Mesendoderm (in vitro differentiated cells): ENCODE data around the gene SCUBE1.

Experiments used
- DNase-seq: peaks from one replicate; pipeline ENCODE4 v3.0.0; 2013
- H2AK5ac ChIP-seq: 2 replicates; pipeline ENCODE4 v1.6.1; 2013; ENCODE audit warnings: low read length, inconsistent platforms
- H2BK120ac ChIP-seq: 2 replicates; pipeline ENCODE4 v1.6.1; 2013; ENCODE audit warnings: low read depth, mild to moderate bottlenecking, low read length, moderate library complexity, mixed read lengths
- H2BK15ac ChIP-seq: replicated peaks from 2 replicates; pipeline ENCODE4 v1.6.1; 2013; ENCODE audit warnings: low read depth, mild to moderate bottlenecking, moderate library complexity
- H2BK5ac ChIP-seq: 2 replicates; pipeline ENCODE4 v1.6.1; 2013; ENCODE audit warnings: low read length, inconsistent platforms
- H3K18ac ChIP-seq: 2 replicates; pipeline ENCODE4 v1.6.1; 2013; ENCODE audit warnings: mild to moderate bottlenecking, low read length, mixed read lengths
- H3K23ac ChIP-seq: one replicate; pipeline ENCODE4 v1.6.1; 2013; ENCODE audit warnings: low read length
- H3K27ac ChIP-seq: 2 replicates; pipeline ENCODE4 v1.5.1; 2013; ENCODE audit warnings: low read depth, mild to moderate bottlenecking, inconsistent platforms, low read length, moderate library complexity
- H3K27me3 ChIP-seq: 2 replicates; pipeline ENCODE4 v1.6.1; 2013; ENCODE audit warnings: low read length, control low read depth, mild to moderate bottlenecking, inconsistent platforms; ENCODE audit not compliant: insufficient read depth, poor library complexity
- H3K36me3 ChIP-seq: 2 replicates; pipeline ENCODE4 v1.6.1; 2013; ENCODE audit warnings: low read length, inconsistent platforms; ENCODE audit not compliant: control insufficient read depth, insufficient read depth
- H3K4ac ChIP-seq: one replicate; pipeline ENCODE4 v1.6.1; 2013; ENCODE audit warnings: low read depth, mild to moderate bottlenecking, low read length, moderate library complexity
- H3K4me1 ChIP-seq: 2 replicates; pipeline ENCODE4 v1.6.1; 2013; ENCODE audit warnings: low read depth, low read length, inconsistent platforms; ENCODE audit not compliant: control insufficient read depth
- H3K4me2 ChIP-seq: 2 replicates; pipeline ENCODE4 v1.6.1; 2013; ENCODE audit warnings: low read length
- H3K4me3 ChIP-seq: 2 replicates; pipeline ENCODE4 v1.5.1; 2013; ENCODE audit warnings: mild to moderate bottlenecking, low read length
- H3K56ac ChIP-seq: one replicate; pipeline ENCODE4 v1.6.1; 2013; ENCODE audit warnings: low read length
- H3K79me1 ChIP-seq: 2 replicates; pipeline ENCODE4 v1.6.1; 2013; ENCODE audit warnings: low read length, inconsistent platforms
- H3K79me2 ChIP-seq: 2 replicates; pipeline ENCODE4 v1.6.1; 2013; ENCODE audit warnings: mild to moderate bottlenecking, low read length; ENCODE audit not compliant: control insufficient read depth, insufficient read depth
- H3K9ac ChIP-seq: 2 replicates; pipeline ENCODE4 v1.6.1; 2013; ENCODE audit warnings: low read length, inconsistent platforms
- H4K5ac ChIP-seq: one replicate; pipeline ENCODE4 v1.6.1; 2013; ENCODE audit warnings: low read length
- H4K8ac ChIP-seq: one replicate; pipeline ENCODE4 v1.6.1; 2013; ENCODE audit warnings: low read depth, mild to moderate bottlenecking, control low read depth, low read length, moderate library complexity
- WGBS: extraction: QIAGEN DNeasy Blood & Tissue Kit; methylation state at CpG from one replicate; pipeline ENCODE4 v1.1.7; 2013; ENCODE audit warnings: low lambda C conversion rate, missing lambda C conversion rate; ENCODE audit not compliant: insufficient coverage; ENCODE audit errors: extremely low coverage; 5-methylcytosine and 5-hydroxymethylcytosine counted together

Gene SCUBE1

GRCh38 chr22:43179146-43179910, 163.8 kb downstream of the SCUBE1 start:
- H3K23ac ChIP-seq, result no peak overlapping the region
- no peaks in the 10 kb centered on the region for H3K27me3 ChIP-seq
- H2BK15ac ChIP-seq, result no peak overlapping the region
- H2BK120ac ChIP-seq, result no peak overlapping the region
- H3K79me2 ChIP-seq, result peaks cover 2% of the 10 kb centered on the region
- no peak overlapping the region for H2BK5ac ChIP-seq
- no peak overlapping the region for H2AK5ac ChIP-seq
- no peak overlapping the region for H4K5ac ChIP-seq
- H3K18ac ChIP-seq, result no peak overlapping the region
- peaks cover 4% of the 10 kb centered on the region for H3K36me3 ChIP-seq
- H3K56ac ChIP-seq, result no peak overlapping the region
- no peak overlapping the region for H3K4me2 ChIP-seq
- no peak for DNase-seq
- H3K9ac ChIP-seq, result no peak overlapping the region
- no peaks in the 10 kb centered on the region for H3K4me1 ChIP-seq
- H3K4me3 ChIP-seq, result no peak overlapping the region
- no CpG with 5 or more reads among the region's 25 CpGs for WGBS
- H4K8ac ChIP-seq, result no peak overlapping the region
- H3K4ac ChIP-seq, result no peak overlapping the region
- H3K79me1 ChIP-seq, result peaks cover 2% of the 10 kb centered on the region
- no peak overlapping the region for H3K27ac ChIP-seq

GRCh38 chr22:43177479-43177878, 165.7 kb downstream of the SCUBE1 start:
- H3K4me1 ChIP-seq, result no peaks in the 10 kb centered on the region
- no peak overlapping the region for H2BK15ac ChIP-seq
- H2BK120ac ChIP-seq, result no peak overlapping the region
- no peak overlapping the region for H3K4ac ChIP-seq
- H3K4me2 ChIP-seq, result no peak overlapping the region
- no peak overlapping the region for H3K18ac ChIP-seq
- H2AK5ac ChIP-seq, result no peak overlapping the region
- WGBS, result no CpG with 5 or more reads among the region's 7 CpGs
- no peak overlapping the region for H3K4me3 ChIP-seq
- peaks cover 6% of the 10 kb centered on the region for H3K36me3 ChIP-seq
- no peak overlapping the region for H3K9ac ChIP-seq
- H4K8ac ChIP-seq, result no peak overlapping the region
- H3K79me2 ChIP-seq, result no peaks in the 10 kb centered on the region
- H3K23ac ChIP-seq, result no peak overlapping the region
- H3K27ac ChIP-seq, result no peak overlapping the region
- no peaks in the 10 kb centered on the region for H3K27me3 ChIP-seq
- H3K79me1 ChIP-seq, result no peaks in the 10 kb centered on the region
- H4K5ac ChIP-seq, result no peak overlapping the region
- no peak for DNase-seq
- H3K56ac ChIP-seq, result no peak overlapping the region
- no peak overlapping the region for H2BK5ac ChIP-seq

DNA sequence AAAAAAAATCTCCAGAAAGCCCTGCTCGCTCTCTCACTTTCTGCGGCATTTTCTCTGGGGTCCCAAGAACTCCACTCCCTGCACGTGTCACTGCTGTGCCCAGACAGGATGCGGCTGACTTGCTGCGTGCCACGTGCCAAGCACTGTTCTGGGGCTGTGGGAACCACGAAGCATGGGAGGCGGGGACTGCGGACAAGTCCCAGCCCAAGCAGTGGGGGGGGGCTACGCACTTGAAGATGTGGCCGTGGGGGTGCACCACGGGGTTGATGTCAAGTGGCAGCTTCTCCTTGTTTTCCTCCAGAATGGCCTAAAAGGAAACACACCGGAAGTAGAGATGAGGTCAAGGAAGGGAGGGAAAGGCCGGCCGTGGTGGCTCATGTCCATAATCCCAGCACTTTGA, 167.1 kb downstream of the SCUBE1 start:
- Histone ChIP-seq H2AK5ac (no peak overlapping the region), H4K5ac (no peak overlapping the region), H3K4me2 (no peak overlapping the region), H3K27ac (no peak overlapping the region), H3K4me1 (no peaks in the 10 kb centered on the region), H3K56ac (no peak overlapping the region), H3K36me3 (peaks cover 6% of the 10 kb centered on the region), H3K9ac (no peak overlapping the region), H3K27me3 (no peaks in the 10 kb centered on the region), H2BK15ac (no peak overlapping the region), H3K23ac (no peak overlapping the region), H2BK120ac (no peak overlapping the region), H3K79me2 (no peaks in the 10 kb centered on the region), H3K4me3 (no peak overlapping the region), H3K79me1 (no peaks in the 10 kb centered on the region), H3K18ac (no peak overlapping the region), H2BK5ac (no peak overlapping the region), H3K4ac (no peak overlapping the region), H4K8ac (no peak overlapping the region)
- no peak for DNase-seq
- WGBS, result no CpG with 5 or more reads among the region's 15 CpGs

- H3K36me3 ChIP-seq, result peaks cover 6% of the 10 kb centered on the region
- H3K4me1 ChIP-seq, result no peaks in the 10 kb centered on the region
- no CpG with 5 or more reads among the region's 9 CpGs for WGBS
- no peaks in the 10 kb centered on the region for H3K79me2 ChIP-seq
- H3K4me2 ChIP-seq, result no peak overlapping the region
- H3K27ac ChIP-seq, result no peak overlapping the region
- H4K5ac ChIP-seq, result no peak overlapping the region
- no peak overlapping the region for H4K8ac ChIP-seq
- H3K79me1 ChIP-seq, result no peaks in the 10 kb centered on the region
- no peak overlapping the region for H3K9ac ChIP-seq
- no peak overlapping the region for H3K56ac ChIP-seq
- no peak overlapping the region for H3K4me3 ChIP-seq
- no peak overlapping the region for H3K23ac ChIP-seq
- H3K18ac ChIP-seq, result no peak overlapping the region
- no peaks in the 10 kb centered on the region for H3K27me3 ChIP-seq
- H2BK120ac ChIP-seq, result no peak overlapping the region
- no peak for DNase-seq
- H2BK5ac ChIP-seq, result no peak overlapping the region
- no peak overlapping the region for H2AK5ac ChIP-seq
- no peak overlapping the region for H2BK15ac ChIP-seq
- no peak overlapping the region for H3K4ac ChIP-seq
Observed at GRCh38 chr22:43174941-43175531, 168.1 kb downstream of the SCUBE1 start.

DNA sequence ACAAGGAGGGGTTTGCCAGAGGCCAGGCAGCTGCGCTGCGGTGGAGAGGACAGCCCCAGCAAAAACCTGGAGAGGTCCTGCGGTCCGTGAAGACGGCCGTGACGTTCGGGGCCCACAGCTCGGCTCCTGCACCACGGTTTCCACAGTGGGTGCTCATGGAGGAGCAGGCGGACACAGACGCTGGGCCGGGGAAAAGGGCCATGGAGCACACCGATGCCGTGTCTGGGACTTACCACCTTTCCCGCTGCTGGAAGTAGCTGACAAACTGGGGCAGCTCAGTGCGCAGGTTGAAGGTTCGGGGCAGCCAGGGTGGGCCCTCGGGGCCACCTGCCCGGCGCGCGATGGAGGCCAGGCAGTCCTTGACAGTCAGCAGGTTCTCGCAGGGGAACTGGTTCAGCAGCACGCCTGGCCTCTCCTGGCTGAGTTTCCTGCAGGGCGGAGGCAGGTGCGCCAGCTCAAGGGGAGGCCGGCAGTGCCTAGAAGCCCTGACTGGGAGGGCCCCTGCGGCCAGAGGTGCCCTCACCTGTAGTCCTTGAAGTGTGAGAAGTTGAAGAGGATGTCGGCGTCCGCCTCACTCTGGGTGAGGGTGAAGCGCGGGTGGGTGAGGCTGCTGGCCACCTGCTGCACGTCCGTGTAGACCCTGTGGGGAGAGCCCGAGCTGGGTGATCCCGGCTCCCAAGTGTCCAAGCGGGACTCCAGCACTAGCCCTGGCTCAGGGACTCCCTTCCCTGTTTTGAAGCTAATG, 169.0 kb downstream of the SCUBE1 start:
- no peak overlapping the region for H2BK15ac ChIP-seq
- H3K23ac ChIP-seq, result no peak overlapping the region
- no peak overlapping the region for H3K4me3 ChIP-seq
- H3K56ac ChIP-seq, result no peak overlapping the region
- no peaks in the 10 kb centered on the region for H3K79me1 ChIP-seq
- H3K9ac ChIP-seq, result no peak overlapping the region
- H3K27me3 ChIP-seq, result no peaks in the 10 kb centered on the region
- no peak overlapping the region for H2AK5ac ChIP-seq
- no CpG with 5 or more reads among the region's 39 CpGs for WGBS
- no peak overlapping the region for H3K18ac ChIP-seq
- no peak overlapping the region for H3K4me2 ChIP-seq
- no peaks in the 10 kb centered on the region for H3K79me2 ChIP-seq
- no peak overlapping the region for H3K27ac ChIP-seq
- H3K4ac ChIP-seq, result no peak overlapping the region
- no peak for DNase-seq
- H4K5ac ChIP-seq, result no peak overlapping the region
- peaks cover 6% of the 10 kb centered on the region for H3K36me3 ChIP-seq
- no peak overlapping the region for H2BK120ac ChIP-seq
- no peaks in the 10 kb centered on the region for H3K4me1 ChIP-seq
- no peak overlapping the region for H2BK5ac ChIP-seq
- H4K8ac ChIP-seq, result no peak overlapping the region
